K562 treated with DMSO at 1 percent for 24 hours (cell line): ENCODE results near the gene ALKBH8. TPM values are rescaled to one million over a fixed set of nuclear protein-coding genes. Genes with fewer than 3 reads are reported as not detected.

Experiments
- total RNA-seq: library from RNA; unstranded; fragments of 300-600 nt; gene quantifications from 2 replicates; pipeline ENCODE4 v1.2.3, GENCODE V29; 2022; ENCODE audit warnings: low read depth; ENCODE audit not compliant: insufficient read depth

Gene ALKBH8
- 2.3 and 2.6 TPM in 2 replicates for total RNA-seq

GRCh38 chr11:107565219-107565937 is at the start of gene ALKBH8:
Gene ALKBH8, minus strand, starts transcription at chr11:107565735. Its CDS starts 4,842 bp downstream, at chr11:107560893.

GRCh38 chr11:107590460-107591377 is 25.2 kb upstream of the ALKBH8 start, which contains the start of gene ELMOD1:
Gene ELMOD1, plus strand, starts transcription at chr11:107591147. Its CDS starts 27,043 bp downstream, at chr11:107618190.

GRCh38 chr11:107457558-107458271 is 107.8 kb downstream of the ALKBH8 start, which contains the start of gene CWF19L2:
Gene CWF19L2, minus strand, starts transcription at chr11:107457825. Its CDS starts 9 bp downstream, at chr11:107457816.

Other genes starting within 250 kb of the ALKBH8 start
- 5.3 and 8.6 TPM in 2 replicates for gene CWF19L2, start 107.9 kb downstream of the ALKBH8 start, total RNA-seq
- gene ELMOD1, start 25.4 kb upstream of the ALKBH8 start, total RNA-seq = not detected in 2 replicates
- not detected in 2 replicates for gene SLN, start 146.3 kb upstream of the ALKBH8 start, total RNA-seq